GM12875 (cell line): ENCODE measurements around the gene QSER1.

Source experiments
- H3K4me3 ChIP-seq: one replicate; pipeline ENCODE4 v1.5.1; 2011; ENCODE audit warnings: low read depth, low read length, control low read depth
- CTCF ChIP-seq: IDR thresholded peaks from 2 replicates; pipeline ENCODE4 v1.5.1; 2011; ENCODE audit warnings: low read depth, mild to moderate bottlenecking, control low read depth, inconsistent platforms, low read length, moderate library complexity, borderline replicate concordance; ENCODE audit not compliant: insufficient read depth

Gene QSER1

GRCh38 chr11:32913445-32913844 lies 20.8 kb downstream of the QSER1 start:
- H3K4me3 ChIP-seq: no peak overlapping the region
- no peak for TF ChIP-seq CTCF

- H3K4me3 ChIP-seq: no peak overlapping the region
- TF ChIP-seq CTCF: no peak
These were observed 23.8 kb downstream of the QSER1 start for GRCh38 chr11:32916361-32916760.

- H3K4me3 ChIP-seq: no peak overlapping the region
- no peak for TF ChIP-seq CTCF
These were observed 24.4 kb downstream of the QSER1 start for GRCh38 chr11:32916994-32917393.

DNA sequence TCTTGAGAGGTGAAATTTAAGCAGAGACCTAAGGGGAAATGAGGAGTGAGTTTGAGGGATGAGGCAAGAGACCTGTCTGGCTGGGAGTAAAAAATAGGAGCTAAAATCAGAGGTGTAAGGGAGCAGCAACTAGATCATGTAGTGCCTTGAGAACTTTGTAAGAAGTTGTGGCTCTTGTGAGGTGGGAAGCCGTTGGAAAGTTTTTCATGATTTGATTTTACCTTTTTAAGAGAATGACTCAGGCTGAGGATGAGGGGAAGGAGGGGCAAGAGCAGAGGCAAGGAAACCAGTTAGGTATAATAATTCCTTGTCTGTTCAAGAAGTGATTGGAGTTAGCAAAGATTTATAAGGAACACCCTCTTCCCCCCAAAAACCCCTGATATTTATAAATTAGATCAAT lies 25.8 kb downstream of the QSER1 start:
- no peak overlapping the region for H3K4me3 ChIP-seq
- TF ChIP-seq CTCF: no peak

GRCh38 chr11:32919338-32919737 lies 26.7 kb downstream of the QSER1 start:
- no peak overlapping the region for H3K4me3 ChIP-seq
- TF ChIP-seq CTCF: no peak

- TF ChIP-seq CTCF: no peak
These were observed 28.0 kb downstream of the QSER1 start for GRCh38 chr11:32920570-32920969.

GRCh38 chr11:32921204-32921603 lies 28.6 kb downstream of the QSER1 start:
- no peak for TF ChIP-seq CTCF
- no peak overlapping the region for H3K4me3 ChIP-seq

More at GRCh38 chr11:32920570-32920969, 28.0 kb downstream of the QSER1 start:
- no peak overlapping the region for H3K4me3 ChIP-seq
